HG02588 (cell line): ENCODE results near the gene SPATA9.
A peak's percentile ranks its signal among the peaks of the same experiment; 100 is the strongest.

Experiments
- ATAC-seq: cut with Tn5 transposase; IDR thresholded peaks from one replicate; pipeline ENCODE4 v1.9.1; 2021; ENCODE audit warnings: mild to moderate bottlenecking, moderate library complexity; ENCODE audit not compliant: unreplicated experiment

Gene SPATA9

DNA sequence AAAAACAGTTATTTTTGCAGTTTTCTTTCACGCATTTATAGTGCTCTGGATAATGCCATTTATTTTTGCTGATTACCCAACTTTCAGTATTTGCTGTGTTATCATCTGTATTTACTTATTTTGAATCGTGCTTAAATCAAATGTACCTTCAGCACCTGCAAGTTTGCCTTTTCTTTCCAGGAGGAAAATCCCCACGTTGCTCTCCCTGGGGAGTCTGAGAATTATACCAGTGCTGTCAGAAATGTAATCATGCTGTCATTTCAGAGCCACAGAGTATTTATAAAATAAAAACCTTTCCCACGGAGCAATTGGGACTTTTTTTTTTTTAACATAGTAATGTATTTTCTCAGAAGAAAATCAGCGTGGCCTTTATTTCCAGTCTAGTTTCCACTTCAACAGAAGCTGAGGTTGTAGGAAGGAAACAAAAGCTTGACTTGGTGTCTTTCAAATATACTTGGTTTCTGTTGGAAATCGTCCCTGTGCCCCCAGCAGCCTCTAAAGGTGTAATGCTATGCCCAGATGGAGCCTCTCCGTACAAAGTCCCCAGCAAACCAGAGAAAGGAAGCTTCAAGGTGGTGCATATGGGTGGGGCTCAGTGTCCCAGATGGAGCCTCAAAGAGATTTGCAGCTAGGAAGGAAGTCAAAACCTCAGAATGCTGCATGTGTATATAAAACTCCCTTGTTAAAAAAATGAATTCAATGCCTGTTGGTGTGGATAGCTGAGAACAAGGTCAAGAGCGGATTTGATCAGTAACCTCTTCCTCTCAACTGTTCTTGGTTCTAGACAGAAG lies 60.8 kb downstream of the SPATA9 start:
- no peak for ATAC-seq

DNA sequence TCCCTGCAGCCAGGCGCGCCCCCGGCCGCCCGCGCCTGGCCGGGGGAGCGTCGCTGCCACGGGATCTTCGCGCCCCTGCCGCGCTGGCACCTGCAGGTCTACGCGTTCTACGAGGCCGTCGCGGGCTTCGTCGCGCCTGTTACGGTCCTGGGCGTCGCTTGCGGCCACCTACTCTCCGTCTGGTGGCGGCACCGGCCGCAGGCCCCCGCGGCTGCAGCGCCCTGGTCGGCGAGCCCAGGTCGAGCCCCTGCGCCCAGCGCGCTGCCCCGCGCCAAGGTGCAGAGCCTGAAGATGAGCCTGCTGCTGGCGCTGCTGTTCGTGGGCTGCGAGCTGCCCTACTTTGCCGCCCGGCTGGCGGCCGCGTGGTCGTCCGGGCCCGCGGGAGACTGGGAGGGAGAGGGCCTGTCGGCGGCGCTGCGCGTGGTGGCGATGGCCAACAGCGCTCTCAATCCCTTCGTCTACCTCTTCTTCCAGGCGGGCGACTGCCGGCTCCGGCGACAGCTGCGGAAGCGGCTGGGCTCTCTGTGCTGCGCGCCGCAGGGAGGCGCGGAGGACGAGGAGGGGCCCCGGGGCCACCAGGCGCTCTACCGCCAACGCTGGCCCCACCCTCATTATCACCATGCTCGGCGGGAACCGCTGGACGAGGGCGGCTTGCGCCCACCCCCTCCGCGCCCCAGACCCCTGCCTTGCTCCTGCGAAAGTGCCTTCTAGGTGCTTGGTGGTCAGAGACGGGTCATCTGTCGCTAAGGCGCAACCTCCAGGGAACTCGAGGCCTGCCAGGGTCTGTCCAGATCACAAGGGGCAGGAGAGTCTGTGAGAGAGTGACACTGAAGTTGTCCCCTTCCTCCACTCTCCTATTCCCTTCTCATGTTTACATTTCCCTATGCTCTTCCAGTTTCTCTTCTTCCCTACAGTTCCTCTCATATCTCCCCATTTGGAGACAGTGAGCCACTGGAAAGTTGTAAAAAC lies 61.6 kb downstream of the SPATA9 start:
- peak; percentile 44 for ATAC-seq

DNA sequence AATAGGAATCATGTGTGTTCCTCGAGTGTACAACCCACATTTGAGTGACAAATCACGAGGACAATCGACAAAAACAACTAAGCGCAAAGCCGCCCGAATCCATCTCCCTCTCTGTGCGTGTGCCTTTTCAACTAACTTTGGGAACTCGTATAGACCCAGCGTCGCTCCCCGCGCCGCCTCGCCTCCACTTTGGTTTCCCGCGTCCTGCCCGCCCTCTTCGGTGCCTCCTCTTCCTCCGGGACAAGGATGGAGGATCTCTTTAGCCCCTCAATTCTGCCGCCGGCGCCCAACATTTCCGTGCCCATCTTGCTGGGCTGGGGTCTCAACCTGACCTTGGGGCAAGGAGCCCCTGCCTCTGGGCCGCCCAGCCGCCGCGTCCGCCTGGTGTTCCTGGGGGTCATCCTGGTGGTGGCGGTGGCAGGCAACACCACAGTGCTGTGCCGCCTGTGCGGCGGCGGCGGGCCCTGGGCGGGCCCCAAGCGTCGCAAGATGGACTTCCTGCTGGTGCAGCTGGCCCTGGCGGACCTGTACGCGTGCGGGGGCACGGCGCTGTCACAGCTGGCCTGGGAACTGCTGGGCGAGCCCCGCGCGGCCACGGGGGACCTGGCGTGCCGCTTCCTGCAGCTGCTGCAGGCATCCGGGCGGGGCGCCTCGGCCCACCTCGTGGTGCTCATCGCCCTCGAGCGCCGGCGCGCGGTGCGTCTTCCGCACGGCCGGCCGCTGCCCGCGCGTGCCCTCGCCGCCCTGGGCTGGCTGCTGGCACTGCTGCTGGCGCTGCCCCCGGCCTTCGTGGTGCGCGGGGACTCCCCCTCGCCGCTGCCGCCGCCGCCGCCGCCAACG lies 62.5 kb downstream of the SPATA9 start, which contains the start of gene GPR150:
GPR150 (plus strand) TSS at position 58 of the 840 bp plus-strand sequence; CDS start at position 247, 189 bp downstream.
- peak; percentile 67 for ATAC-seq

DNA sequence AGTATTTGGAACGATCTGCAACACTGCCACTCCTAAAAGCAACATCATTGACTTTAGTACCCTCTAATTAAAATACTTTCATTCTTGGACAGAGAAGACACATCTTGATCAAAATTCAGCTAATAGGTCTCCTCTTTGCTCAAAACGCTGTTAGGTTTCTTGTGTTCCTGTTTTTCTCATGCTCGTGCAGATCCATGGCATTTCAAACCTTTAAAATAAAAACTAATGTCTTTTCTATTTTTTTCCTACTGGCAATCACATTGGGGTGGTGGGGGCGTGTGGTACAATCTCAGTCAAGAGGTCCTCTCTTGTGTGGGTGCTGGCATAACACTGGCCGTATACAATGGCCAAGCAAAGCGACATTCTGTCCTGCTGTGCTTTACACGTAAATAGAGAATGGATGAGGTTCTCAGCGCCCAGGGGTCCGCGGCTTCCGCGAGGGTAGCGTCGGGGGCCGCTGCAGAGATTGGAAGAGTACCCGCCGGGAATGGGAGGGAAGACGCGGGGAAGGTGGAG lies 63.2 kb downstream of the SPATA9 start:
- ATAC-seq, result no peak

DNA sequence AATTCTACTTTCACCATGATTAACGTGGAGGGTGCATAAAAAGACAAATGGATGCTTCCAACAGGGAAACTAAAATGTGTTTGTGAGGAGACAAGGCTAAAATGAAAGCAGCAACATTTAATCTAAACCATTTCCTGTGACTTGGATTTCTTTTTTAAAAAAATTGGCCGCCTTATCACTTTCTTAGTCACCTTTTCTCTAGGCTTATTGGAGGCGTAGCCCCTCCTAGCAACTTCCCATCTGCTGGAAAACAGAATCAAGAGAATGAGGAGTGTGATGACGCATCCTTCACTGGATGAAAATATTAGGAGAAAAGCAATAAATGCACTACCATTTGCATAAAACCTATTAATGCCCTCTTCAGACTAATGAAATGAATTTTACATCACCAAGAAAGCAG lies 63.7 kb downstream of the SPATA9 start:
- ATAC-seq, result no peak

GRCh38 chr5:95617057-95617456 lies 65.7 kb downstream of the SPATA9 start:
- no peak for ATAC-seq

- peak; percentile 40 for ATAC-seq
Observed at GRCh38 chr5:95615164-95615467, 67.7 kb downstream of the SPATA9 start.

GRCh38 chr5:95613514-95613913 lies 69.3 kb downstream of the SPATA9 start:
- no peak for ATAC-seq

DNA sequence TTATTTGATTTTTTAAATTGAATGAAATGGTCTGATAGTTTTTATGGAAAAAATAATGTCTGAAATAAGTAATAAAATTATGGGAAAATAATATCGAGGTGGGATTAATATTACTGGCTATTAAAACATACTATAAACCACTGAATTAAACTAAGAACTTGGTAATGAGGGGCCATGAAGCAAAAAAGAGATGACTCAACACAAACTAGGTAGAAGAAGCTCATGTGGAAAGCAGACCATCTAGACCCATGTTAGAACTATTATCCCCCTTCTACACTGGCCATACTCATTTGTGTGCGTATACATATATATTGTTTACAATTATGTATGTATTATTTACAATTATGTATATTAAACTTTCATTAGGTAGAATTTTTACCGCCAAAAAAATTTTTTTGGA lies 71.4 kb downstream of the SPATA9 start:
- ATAC-seq, result no peak

- no peak for ATAC-seq
Observed at GRCh38 chr5:95610546-95610945, 72.2 kb downstream of the SPATA9 start.

DNA sequence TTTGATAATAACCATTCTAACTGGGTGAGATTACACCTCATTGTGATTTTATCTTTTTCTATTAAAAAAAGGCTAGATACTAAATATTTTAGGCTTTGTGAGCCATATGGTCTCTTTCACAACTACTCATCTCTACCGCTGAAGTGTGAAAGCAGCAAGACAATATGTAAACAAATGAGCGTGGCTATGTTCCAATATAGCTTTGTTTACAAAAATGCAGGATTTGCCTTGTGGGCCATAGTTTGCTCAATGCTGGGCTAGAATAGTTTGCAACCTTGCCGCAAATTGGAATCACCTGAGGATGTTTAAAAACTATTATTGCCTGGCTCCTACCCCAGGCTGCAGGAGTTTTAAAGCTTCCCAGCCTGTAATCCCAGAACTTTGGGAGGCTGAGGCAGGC lies 73.1 kb downstream of the SPATA9 start:
- ATAC-seq, result no peak
